WTC11 (cell line): ENCODE data around the gene ZC3H8.

Experiments
- ATF3 ChIP-seq: sonication (generic); formaldehyde crosslinking; conservative IDR thresholded peaks from 2 replicates; pipeline ENCODE4 v1.8.1; 2022; ENCODE audit warnings: mild to moderate bottlenecking, missing genetic modification reagents
- CTCF ChIP-seq: fragments of 200-600 bp; IDR thresholded peaks from 2 replicates; pipeline ENCODE4 v1.8.0; 2022; ENCODE audit warnings: antibody characterized with exemption
- E2F1 ChIP-seq: sonication (generic); formaldehyde crosslinking; IDR thresholded peaks from 2 replicates; pipeline ENCODE4 v1.8.0; 2022; ENCODE audit warnings: mild to moderate bottlenecking, missing genetic modification reagents
- KAT7 ChIP-seq: sonication (generic); formaldehyde crosslinking; IDR thresholded peaks from 2 replicates; pipeline ENCODE4 v1.8.1; 2023; ENCODE audit warnings: missing genetic modification reagents, mild to moderate bottlenecking, borderline replicate concordance
- STAT6 ChIP-seq: sonication (generic); formaldehyde crosslinking; conservative IDR thresholded peaks from 2 replicates; pipeline ENCODE4 v1.8.1; 2023; ENCODE audit warnings: mild to moderate bottlenecking, low read depth, missing genetic modification reagents, moderate library complexity
- ZNF425 ChIP-seq: fragments of 250-450 bp; sonication (Bioruptor Pico); conservative IDR thresholded peaks from 2 replicates; pipeline ENCODE4 v1.9.0; 2021; ENCODE audit warnings: mild to moderate bottlenecking

GRCh38 chr2:112197868-112198267 is 57.0 kb downstream of the ZC3H8 start:
- TF ChIP-seq STAT6 (CRISPR knock-in tag) = no peak
- TF ChIP-seq CTCF = no peak
- no peak for TF ChIP-seq ATF3
- no peak for TF ChIP-seq ZNF425 (CRISPR knock-in tag)
- TF ChIP-seq KAT7 (CRISPR knock-in tag) = no peak
- no peak for TF ChIP-seq E2F1
